ENCODE data around the gene UQCC2.

The UQCC2 gene

GRCh38 chr6:33724102-33725023 is 12.9 kb upstream of the UQCC2 start:
- peak in 3 of 6 experiments; percentile 26 to 37 (median 33) for DNase-seq

DNA sequence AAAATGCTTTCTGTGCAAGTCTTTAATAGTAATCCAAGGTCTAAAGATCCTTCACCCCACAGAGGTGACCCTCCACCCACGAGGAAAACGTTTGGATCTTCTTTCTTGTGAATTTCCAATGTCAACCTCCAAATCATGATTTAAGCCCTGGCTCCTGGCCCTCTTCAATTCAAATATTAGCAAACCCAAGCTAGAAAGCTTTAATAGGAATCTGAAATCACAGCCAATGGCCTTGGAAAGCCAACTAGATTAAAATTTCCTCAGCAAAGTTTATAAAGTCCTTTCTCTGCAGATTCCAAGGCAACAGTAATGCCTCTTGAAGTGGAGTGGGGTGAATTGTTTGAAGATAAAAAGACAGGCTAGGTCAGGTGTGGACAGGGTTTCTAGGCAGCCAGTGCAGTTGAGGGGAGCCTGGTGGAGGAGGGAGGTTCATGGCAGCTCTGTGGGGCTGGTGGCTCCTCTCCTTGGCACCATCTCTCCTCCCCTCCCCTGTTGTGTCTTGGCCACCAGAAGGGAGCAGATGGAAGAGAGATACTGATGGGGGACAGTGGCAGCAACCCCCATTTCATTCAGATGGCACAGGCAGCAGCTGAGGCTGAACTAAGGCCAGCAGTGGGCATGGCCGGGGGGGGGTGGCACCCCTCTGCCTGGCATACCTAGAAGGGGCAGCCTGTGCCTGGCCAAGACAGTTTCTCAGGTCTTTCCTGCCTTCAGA is 12.0 kb upstream of the UQCC2 start:
- DNase-seq = no peak

GRCh38 chr6:33722103-33722623 is 10.7 kb upstream of the UQCC2 start:
- no peak for DNase-seq

DNA sequence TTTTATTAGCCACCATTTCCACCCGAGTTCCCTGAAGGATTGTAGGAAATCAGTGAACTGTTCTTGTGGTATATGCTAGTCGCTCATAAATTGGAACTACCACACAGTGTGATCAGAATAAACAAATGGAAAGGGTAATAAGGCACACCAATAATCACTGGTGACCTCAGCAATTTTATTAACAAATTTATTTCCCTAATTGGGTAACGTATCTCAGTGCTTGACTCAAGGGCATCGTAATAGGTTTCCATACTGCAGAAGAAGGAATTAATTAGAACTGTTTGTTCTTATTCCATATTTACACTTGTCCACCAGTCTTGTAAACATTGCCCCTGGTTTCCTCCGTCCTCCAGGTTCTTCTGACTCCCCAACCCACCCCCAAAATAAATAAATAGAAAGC is 10.0 kb upstream of the UQCC2 start:
- no peak for DNase-seq

- DNase-seq = no peak
These were observed 9.5 kb upstream of the UQCC2 start for GRCh38 chr6:33720998-33721397.

- DNase-seq = no peak
These were observed 8.0 kb upstream of the UQCC2 start for GRCh38 chr6:33719326-33719987.

- DNase-seq = no peak
These were observed 7.2 kb upstream of the UQCC2 start for GRCh38 chr6:33718713-33719112.

- no peak for DNase-seq
These were observed 6.5 kb upstream of the UQCC2 start for GRCh38 chr6:33717934-33718455.

DNA sequence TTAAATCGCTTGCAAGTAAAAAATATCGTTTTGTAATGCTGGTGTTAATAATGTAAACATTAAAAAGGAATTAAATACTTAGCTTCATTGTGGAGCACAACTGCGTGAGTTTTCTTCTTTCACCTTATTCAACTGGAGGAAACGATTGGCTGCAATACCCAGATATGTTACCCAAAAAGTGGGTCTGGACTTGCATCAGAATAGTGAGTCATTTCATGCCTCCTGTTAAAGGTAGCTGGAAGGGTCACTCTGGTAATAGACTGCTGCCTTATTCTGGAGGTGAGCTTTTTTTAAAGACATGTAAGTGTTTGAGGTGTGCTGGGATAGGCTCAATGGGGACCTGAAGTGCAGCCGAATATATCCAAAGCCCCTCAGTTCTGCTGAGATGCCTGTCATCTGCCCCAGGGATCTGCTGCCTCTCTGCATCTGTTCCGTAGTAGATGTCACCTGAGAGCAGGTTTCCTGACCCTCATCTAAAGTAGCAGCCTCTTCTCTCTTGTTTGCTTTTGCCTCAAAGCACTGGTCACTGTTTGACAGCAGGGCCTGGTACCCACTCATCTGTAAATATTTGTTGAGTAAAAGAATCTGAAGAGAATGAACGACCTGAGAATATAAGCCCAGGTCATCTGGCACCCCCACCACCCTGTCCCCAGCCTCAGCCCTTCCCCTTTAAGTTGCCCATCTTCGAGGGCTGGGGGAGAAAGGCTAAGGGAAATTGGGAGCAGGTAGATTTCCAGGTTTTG is 5.6 kb upstream of the UQCC2 start:
- no peak for DNase-seq

GRCh38 chr6:33716379-33716778 is 4.9 kb upstream of the UQCC2 start:
- no peak for DNase-seq

DNA sequence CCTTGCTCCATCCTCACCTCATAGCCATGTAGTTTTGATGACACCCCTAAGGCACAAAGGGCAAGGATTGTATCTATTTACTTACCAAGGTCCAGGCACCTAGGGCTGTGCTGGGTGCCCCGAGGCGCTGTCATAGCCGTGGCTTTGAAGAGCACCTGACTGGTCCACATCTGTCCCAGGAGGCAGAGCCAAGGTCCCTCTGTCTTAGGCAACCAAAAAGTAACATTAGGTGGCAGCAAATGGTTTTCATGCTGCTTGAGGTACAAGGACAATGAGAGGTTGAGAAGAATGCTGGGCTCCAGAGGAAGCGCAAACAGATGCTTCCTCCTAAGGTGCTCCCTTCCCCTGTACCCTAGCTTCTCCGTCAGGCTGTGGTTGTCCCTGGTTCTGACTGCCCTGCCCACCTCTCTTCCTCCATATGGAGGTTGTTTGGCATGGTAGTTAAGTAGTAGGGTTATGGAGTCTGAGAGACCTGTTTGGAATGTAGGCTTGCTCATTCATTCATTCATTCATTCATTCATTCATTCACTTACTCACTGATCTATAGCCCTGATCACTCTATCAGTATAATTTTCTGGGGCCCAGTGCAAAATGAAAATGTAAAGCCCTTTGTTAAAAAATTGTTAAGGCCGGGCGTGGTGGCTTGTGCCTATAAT is 3.0 kb upstream of the UQCC2 start:
- DNase-seq = no peak

- DNase-seq = no peak
These were observed 2.3 kb upstream of the UQCC2 start for GRCh38 chr6:33713786-33714185.

- no peak for DNase-seq
These were observed 1.4 kb upstream of the UQCC2 start for GRCh38 chr6:33712914-33713313.

DNA sequence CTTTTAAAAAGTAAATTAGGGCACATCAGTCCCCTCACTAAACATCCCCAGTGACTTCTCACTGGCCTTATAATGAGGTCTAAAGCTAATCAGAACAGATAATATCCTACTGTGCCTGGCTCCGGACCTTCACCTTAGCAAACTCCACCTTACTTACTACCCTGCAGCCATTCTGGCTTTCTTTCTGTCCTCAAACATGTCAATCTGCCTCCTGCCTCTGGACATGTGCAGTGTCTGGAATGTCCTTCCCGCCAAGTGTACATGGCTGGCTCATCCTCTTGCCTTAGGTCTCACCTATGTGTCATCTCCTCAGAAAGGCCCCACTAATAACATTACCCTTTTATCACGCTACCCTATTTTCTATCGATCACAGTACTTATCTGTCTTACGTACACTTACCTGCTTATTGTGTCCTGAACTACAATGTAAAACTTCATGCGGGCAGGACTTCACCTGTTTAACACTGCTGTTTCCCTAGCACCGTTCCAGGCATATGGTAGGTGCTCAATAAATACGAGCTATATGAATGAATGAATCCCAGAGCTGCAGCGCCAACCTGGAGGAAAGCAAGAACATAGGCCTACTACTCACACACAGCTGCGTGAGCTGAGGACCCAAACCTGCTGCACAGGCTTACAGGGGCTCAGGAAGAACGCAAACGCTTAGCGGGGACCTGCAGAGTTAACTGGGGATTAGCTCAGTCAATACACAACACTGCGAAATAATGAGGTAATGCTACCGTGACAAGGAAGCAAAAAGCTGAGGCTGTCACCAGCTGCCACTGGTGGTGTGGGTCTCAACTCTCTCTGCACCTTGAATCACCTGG is 991 bp downstream of the UQCC2 start:
- DNase-seq = no peak

- no peak for DNase-seq
These were observed 1.8 kb downstream of the UQCC2 start for GRCh38 chr6:33709605-33710295.

- DNase-seq = no peak
These were observed 2.8 kb downstream of the UQCC2 start for GRCh38 chr6:33708516-33709204.

DNA sequence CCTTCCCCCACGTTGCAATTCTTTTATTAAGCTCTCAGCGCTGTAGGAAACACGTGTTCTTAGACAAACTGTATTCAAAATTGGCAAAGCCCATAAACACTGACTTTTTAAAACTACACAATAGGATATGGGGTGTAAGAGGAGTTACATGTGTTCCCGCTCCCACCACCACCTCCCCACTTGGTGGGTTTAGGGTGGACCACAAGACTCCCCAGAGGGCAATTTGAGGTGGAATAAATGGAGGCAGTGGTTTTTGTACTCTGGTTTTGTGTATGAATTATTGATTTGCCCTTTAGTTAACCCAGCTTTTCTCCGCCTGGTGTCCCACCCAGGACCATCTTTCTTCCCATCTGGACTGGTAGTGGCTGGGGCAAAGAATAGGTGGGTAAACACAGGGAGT is 3.7 kb downstream of the UQCC2 start:
- DNase-seq = no peak

DNA sequence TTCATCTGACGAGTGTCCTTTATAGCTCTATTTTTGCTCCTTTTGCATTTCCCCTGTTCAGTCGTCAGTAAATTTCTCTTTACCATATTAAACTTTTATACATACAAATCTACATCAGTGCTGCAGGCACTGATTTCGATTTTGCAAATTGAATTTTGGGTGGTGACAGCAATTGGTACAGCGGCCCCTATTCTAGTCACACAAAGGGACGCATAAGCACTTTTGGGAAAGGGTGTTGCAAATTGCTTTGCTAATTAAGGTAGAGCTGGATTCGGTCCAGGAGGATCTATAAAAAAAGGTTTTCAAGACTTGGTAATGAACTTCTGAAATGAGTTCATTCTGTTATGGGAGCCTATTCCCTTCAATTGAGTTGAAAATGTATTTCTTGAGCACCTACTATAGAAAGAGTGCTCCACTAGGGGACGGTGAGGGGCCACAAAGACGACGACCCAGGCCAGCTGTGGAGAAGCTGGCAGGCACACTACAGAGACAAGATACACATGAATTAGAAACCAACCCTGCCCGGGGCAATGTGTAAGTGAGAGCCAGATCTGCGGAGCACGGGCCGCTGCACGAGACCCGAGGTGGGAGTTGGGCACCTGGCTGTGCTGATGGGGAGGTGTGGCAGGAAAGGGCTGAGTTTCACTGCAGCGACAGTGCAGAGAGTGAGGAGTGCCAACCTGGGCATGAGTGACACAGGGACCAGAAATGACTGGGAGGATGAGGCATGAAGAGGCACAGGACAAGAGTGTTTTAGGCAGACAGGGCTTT is 5.4 kb downstream of the UQCC2 start:
- no peak for DNase-seq
